Measurements from ENCODE around the gene DIP2B.

Gene DIP2B

GRCh38 chr12:50597200-50598195 lies 92.7 kb downstream of the DIP2B start:
- TF ChIP-seq GATA3 (IDR thresholded peaks at IDR 0.05; ENCODE audit: low read depth, low read length): no peak
- no peak for TF ChIP-seq GATA2 (IDR thresholded peaks at IDR 0.05; ENCODE audit: low read depth, low read length)

- TF ChIP-seq GATA2 (IDR thresholded peaks at IDR 0.05; ENCODE audit: low read depth, low read length): no peak
- no peak for TF ChIP-seq GATA3 (IDR thresholded peaks at IDR 0.05; ENCODE audit: low read depth, low read length)
These were observed 93.6 kb downstream of the DIP2B start for GRCh38 chr12:50598321-50598862.

GRCh38 chr12:50599366-50600095 lies 94.7 kb downstream of the DIP2B start:
- TF ChIP-seq GATA3 (IDR thresholded peaks at IDR 0.05; ENCODE audit: low read depth, low read length) (no peak), GATA2 (IDR thresholded peaks at IDR 0.05; ENCODE audit: low read depth, low read length) (no peak)

GRCh38 chr12:50600364-50600763 lies 95.6 kb downstream of the DIP2B start:
- no peak for TF ChIP-seq GATA2 (IDR thresholded peaks at IDR 0.05; ENCODE audit: low read depth, low read length)
- TF ChIP-seq GATA3 (IDR thresholded peaks at IDR 0.05; ENCODE audit: low read depth, low read length): no peak

GRCh38 chr12:50603817-50604639 lies 99.2 kb downstream of the DIP2B start:
- TF ChIP-seq GATA3 (IDR thresholded peaks at IDR 0.05; ENCODE audit: low read depth, low read length): no peak
- TF ChIP-seq GATA2 (IDR thresholded peaks at IDR 0.05; ENCODE audit: low read depth, low read length): no peak

- TF ChIP-seq GATA3 (IDR thresholded peaks at IDR 0.05; ENCODE audit: low read depth, low read length) (no peak), GATA2 (IDR thresholded peaks at IDR 0.05; ENCODE audit: low read depth, low read length) (no peak)
These were observed 99.8 kb downstream of the DIP2B start for GRCh38 chr12:50604640-50604920.

- TF ChIP-seq GATA3 (IDR thresholded peaks at IDR 0.05; ENCODE audit: low read depth, low read length): no peak
- no peak for TF ChIP-seq GATA2 (IDR thresholded peaks at IDR 0.05; ENCODE audit: low read depth, low read length)
These were observed 102.0 kb downstream of the DIP2B start for GRCh38 chr12:50606675-50607375.

- TF ChIP-seq GATA3 (IDR thresholded peaks at IDR 0.05; ENCODE audit: low read depth, low read length): no peak
- TF ChIP-seq GATA2 (IDR thresholded peaks at IDR 0.05; ENCODE audit: low read depth, low read length): no peak
These were observed 104.6 kb downstream of the DIP2B start for GRCh38 chr12:50609292-50609874.

GRCh38 chr12:50610171-50610570 lies 105.4 kb downstream of the DIP2B start:
- TF ChIP-seq GATA3 (IDR thresholded peaks at IDR 0.05; ENCODE audit: low read depth, low read length) (no peak), GATA2 (IDR thresholded peaks at IDR 0.05; ENCODE audit: low read depth, low read length) (no peak)

- TF ChIP-seq GATA3 (IDR thresholded peaks at IDR 0.05; ENCODE audit: low read depth, low read length) (no peak), GATA2 (IDR thresholded peaks at IDR 0.05; ENCODE audit: low read depth, low read length) (no peak)
These were observed 106.4 kb downstream of the DIP2B start for GRCh38 chr12:50611021-50611744.

GRCh38 chr12:50612882-50613281 lies 108.1 kb downstream of the DIP2B start:
- TF ChIP-seq GATA2 (IDR thresholded peaks at IDR 0.05; ENCODE audit: low read depth, low read length) (no peak), GATA3 (IDR thresholded peaks at IDR 0.05; ENCODE audit: low read depth, low read length) (no peak)

- TF ChIP-seq GATA2 (IDR thresholded peaks at IDR 0.05; ENCODE audit: low read depth, low read length) (no peak), GATA3 (IDR thresholded peaks at IDR 0.05; ENCODE audit: low read depth, low read length) (no peak)
These were observed 108.7 kb downstream of the DIP2B start for GRCh38 chr12:50613463-50613862.

Data from SH-SY5Y (cell line).